Kidney capillary endothelial cell (primary cell): Measurements from ENCODE around the gene SPINK7.

Source experiments
- DNase-seq: peaks from one replicate; pipeline ENCODE4 v3.0.0-alpha.2; 2018; ENCODE audit warnings: low spot score

Gene SPINK7

DNA sequence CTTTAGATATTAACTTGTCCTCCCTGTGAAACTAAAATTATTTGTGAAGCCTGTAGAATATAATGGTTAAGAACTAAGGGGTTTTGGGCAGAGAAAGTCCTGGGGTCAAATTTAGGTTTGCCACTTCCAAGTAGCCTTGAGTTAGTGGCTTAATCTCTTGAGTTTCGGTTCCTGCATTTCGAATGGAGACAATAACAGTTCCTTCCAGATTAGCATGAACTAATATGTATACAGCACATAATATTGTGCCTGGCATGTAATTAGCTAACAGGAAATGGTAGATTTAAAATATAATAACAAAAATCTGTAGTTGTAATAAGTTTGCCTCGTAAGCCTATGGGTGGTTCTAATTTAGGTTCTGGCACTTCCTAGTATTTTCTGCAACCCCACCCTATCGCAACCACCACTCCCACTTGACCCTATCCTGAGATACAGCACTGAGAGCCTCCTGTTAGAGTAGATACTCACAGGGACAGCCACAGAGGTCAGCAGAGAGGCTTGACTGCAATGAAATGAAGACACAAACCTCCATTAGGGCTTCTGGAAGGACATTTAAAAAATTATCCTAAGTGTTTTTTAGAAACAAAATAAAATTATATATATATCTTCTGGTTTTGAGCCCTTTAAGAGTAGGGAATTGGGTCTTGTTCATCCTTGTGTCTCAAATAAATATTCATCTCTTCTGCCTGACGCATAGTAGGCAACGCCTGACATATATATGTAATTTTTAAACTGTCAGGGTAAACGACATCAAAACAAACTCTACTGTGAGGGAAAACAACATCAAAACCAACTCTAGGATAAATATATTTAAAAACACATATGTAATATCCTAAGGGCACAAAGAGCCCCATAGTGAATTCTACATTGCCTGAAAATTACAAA, 31.6 kb downstream of the SPINK7 start:
- DNase-seq = no peak

DNA sequence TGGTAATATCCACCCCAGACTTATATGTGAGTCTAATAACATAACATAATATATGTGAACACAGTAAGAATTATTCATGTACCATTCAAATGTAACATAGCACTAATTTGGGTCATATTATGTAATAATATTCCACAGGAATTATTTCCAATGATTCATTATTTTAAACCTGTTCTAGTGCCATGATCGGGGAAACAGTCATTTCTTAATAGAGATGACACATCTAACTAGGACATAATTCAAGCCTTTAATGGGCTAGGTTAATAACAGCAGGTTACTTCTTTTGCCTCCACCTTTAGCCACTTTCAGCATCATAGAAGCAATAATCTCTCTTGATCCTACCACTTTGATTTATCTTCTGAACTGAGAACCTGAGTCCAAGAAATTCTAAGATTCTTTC, 35.5 kb downstream of the SPINK7 start:
- no peak for DNase-seq

DNA sequence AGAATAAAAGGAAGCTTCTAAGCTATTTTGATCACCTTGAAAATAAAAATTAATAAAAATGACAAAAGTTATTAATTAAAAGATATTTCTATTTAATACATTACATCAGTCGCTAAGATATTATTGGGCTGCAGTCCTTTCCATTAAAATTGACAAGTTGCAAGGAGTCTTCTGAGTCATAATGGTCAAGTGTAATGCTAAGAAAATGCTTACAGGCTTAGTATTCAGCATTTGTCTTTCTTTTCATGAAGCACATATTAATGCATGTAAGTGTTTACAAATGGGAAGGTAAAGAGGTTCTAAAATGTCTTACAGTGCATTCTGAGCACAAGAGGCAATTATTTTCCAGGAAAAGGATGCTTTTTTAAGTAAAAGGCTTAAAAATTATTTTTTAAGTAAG, 40.5 kb downstream of the SPINK7 start:
- DNase-seq = no peak

DNA sequence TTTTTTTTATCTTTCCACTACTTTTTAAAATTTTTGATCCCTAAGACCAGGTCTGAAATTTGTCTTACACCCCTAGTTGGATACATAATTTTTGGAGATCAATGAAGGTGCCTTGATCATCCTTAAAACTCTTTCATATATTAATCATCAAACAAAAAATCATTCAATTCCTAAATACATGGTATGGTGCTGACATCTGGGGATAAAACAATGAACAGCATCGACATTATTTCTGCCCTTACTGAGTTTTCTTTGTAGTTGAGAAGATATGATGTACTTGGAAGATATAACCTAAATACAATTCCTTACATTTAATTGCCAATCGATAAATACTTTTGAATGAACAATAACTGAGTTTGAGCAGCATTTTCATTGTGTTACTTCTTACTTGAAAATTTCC, 41.4 kb downstream of the SPINK7 start:
- DNase-seq = no peak

DNA sequence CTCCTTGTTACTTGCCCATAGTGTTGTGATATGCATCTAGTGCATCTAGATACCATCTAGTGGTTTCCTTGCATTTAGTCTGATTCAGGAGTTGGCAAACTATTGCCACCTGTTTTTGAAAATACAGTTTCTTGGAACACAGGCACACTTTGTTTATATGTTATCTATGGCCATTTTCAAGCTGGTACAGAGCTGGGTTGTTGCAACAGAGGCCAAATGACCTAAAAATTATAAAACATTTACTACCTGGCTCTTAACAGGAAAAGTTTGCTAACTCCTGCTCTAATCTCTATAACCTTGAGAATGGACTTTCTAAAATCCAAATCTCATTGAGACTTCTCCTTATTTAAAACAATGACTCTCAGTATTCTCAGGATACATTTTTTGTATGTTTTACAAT, 52.1 kb downstream of the SPINK7 start:
- no peak for DNase-seq
